ENCODE data around the gene ZPR1.

- TF ChIP-seq CTCF (conservative IDR thresholded peaks at IDR 0.05; ENCODE audit: low read length): no peak
- TF ChIP-seq EZH2phosphoT487 (IDR thresholded peaks at IDR 0.05; ENCODE audit: borderline replicate concordance): no peak
Observed at GRCh38 chr11:116729501-116730240, 58.2 kb downstream of the ZPR1 start.
